HG02852 (cell line): ENCODE results near the gene PIGT.
A peak's percentile ranks its signal among the peaks of the same experiment; 100 is the strongest.

Source experiments
- ATAC-seq: cut with Tn5 transposase; IDR thresholded peaks from one replicate; pipeline ENCODE4 v1.9.1; 2021; ENCODE audit warnings: mild to moderate bottlenecking, moderate library complexity; ENCODE audit not compliant: unreplicated experiment

The PIGT gene

DNA sequence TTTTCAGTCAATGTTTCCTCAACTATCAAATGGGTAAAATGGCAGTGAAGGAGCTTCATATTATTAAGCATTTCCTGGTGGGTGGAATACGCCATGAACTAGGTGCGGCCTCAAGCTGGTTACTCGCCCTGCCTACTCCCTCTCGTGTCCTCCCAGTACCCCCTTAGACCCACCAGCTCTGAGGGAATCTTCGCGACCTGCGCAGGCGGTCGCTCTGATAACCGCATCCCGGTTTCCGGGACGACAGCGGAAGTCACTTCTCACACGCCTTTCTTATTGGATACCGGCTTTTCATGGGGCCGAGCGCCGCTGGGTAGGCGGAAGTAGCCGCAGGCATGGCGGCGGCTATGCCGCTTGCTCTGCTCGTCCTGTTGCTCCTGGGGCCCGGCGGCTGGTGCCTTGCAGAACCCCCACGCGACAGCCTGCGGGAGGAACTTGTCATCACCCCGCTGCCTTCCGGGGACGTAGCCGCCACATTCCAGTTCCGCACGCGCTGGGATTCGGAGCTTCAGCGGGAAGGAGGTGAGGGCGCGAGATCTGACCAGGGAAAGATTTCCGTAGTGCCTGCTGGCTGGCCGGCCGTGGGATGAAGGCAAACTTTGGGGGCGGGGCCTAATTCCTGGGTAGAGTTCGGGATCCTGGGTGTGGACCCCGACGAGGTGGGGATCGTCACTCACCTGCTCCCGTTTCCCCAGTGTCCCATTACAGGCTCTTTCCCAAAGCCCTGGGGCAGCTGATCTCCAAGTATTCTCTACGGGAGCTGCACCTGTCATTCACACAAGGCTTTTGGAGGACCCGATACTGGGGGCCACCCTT, at the start of gene PIGT:
TSS of gene PIGT (plus strand) at position 320 of the 816 bp plus-strand sequence. CDS start at position 336, 16 bp downstream.
- peak; percentile 85 for ATAC-seq

- no peak for ATAC-seq
Observed at GRCh38 chr20:45366192-45366591, 49.7 kb upstream of the PIGT start.

- no peak for ATAC-seq
Observed at GRCh38 chr20:45366631-45367030, 49.3 kb upstream of the PIGT start.

DNA sequence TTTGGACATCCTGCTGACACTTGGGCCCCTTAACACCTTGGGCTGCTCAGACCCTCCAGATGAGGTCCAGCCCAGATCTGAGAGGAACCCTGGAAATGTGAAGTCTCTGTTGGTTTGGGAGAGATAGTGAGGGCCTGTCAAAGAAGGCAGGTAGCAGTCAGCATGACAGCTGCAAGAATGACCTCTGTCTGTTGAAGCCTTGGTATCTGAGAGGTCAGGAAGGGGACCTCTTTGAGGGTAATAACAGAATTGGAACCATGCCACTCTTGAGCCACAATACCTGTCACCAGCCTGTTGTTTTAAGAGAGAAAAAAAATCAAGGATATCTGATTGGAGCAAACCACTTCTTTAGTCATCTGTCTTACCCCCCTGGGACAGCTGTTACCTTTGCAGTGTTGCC, 48.8 kb upstream of the PIGT start:
- ATAC-seq, result no peak

DNA sequence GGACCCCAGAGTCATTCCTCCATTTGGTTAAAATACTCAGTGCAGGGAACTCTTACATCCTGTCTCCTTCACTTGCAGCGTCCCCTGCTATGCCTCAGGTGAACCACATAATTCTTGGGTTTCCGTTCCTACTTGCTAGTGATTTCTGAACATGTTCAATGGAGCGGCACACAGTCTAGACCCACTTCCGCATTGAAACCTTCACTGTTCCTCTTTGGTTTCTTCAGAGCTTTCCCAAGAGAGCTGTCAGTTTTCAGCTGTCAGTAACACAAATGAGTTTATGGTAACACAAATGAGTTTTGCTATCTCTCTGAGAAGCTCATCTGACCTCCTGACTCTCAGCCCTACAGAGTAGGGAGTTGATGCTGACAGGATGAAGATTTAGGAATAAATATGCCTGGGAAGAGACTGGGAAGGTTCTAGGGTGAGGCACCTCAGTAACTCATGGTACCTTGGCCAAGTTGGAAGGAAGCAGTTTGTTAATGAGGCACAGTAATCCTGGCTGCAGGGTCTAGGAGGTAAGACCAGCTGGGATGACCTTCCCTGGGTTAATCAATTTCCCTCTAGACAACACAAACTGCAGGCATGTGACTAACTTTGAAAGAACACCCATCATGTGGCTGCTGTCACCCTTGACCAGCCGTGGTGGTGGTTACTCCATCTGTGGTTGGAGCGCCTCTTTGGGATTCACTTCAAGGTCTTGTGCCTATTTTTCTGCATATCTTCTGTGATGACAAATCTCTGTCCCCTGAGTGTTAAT, 47.5 kb upstream of the PIGT start:
- peak; percentile 85 for ATAC-seq

DNA sequence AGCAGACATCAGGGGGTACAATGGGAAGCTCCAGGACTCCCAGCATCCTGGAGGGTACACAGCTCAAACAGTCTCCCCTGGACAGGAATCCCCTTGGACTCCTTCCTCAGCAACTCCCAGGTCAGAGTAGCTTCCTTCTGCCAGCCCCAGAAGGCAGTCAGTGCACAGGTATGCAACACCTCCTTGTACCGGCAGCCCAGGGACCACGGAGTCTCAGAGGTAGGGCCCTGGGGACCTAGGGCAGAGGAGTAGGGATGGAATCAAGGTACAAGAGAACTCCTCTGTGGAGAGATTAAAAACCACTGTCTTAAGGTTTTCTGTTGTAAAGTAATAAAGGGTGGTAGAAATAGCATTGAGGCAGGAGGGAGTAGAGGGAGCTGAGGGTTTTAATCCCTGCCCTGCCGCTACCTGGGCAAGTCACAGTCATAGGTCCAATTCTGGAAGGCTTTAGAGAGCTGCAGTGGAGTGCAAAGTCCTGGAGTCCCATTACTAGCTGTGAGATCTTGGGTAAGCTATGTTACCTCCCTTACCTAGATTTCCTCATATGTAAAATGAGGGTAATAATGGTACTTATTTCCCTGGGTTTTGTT, 45.3 kb upstream of the PIGT start:
- ATAC-seq, result no peak

DNA sequence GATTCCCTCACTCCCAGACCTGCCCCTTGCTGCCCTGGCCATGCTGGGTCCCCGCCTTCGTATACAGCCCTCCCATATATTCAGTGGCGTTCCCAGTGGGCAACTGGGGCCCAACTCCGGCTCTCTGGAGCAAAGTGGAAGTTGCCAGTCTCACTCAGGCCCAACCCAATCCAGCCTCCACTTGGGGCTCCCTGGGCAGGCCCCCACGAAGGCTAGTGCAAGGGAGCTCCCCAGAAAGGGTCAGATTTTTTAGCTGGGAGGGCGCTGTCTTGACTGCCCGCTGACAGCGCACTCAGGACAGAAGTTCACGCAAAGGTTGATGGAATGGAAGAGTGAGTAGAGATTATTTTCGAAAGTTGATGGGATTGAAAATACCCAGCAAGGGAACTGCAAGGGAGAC, 43.7 kb upstream of the PIGT start:
- ATAC-seq, result no peak

DNA sequence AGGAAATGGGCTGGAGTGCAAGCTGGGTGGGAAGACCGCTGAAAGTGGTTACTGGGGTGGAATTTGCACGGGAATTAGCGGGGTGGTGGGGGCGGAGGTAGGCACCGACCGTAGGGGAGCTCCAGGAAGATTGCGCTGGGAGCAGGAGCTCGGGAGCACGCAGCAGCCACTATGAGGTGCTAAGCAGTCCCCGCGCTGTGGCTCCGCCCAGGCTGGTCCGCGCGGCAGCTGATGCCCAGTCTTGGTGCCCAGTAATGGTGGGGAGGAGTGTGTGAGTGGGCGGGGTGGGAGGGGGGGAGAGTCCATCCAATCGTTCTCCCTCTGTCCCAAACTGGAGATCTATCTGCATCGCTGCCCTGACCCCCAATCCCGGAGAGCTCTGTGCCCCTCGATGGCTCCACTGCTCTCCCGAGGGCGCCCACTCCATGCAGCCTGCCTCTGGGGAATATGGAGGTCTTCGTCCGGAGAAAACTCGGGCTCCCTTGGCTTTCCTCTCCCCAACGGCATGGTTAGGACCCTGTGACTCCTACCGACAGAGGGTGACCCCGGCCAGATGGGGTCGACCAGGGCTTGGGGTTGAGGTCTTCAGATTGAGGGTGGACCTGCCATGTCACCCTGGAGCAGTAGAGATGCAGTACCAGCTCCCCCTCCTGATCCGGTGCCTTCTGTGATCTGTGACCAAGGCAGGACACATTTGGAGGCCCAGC, 43.1 kb upstream of the PIGT start:
- ATAC-seq, result no peak

GRCh38 chr20:45373353-45374100, 42.4 kb upstream of the PIGT start:
- no peak for ATAC-seq

GRCh38 chr20:45374101-45374467, 41.9 kb upstream of the PIGT start:
- no peak for ATAC-seq

GRCh38 chr20:45374966-45375365, 41.0 kb upstream of the PIGT start:
- no peak for ATAC-seq

- no peak for ATAC-seq
Observed at GRCh38 chr20:45377269-45377668, 38.7 kb upstream of the PIGT start.

DNA sequence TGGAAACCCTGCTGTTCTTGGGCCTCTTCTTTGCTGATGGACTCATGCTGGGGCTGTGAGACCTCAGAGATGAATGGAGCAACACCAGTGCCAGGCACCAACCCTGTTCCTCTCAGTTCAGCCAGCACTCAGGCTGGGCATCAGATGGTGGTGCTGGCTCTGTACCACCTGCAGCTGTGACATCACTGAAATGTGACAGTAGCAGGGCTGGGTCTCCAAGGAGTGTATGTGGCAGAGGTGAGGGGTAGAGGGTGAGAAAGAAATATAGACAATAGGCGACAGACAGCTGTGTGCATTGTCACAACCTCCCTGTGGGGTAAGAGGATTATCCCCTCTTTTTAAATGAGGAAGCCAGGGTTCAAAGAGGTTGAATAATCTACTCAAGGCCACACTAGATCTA, 37.8 kb upstream of the PIGT start, which contains the start of gene TP53TG5:
TSS of gene TP53TG5 (minus strand) at position 135 of the 400 bp plus-strand sequence. CDS start at position 46, 89 bp downstream.
- ATAC-seq, result no peak

DNA sequence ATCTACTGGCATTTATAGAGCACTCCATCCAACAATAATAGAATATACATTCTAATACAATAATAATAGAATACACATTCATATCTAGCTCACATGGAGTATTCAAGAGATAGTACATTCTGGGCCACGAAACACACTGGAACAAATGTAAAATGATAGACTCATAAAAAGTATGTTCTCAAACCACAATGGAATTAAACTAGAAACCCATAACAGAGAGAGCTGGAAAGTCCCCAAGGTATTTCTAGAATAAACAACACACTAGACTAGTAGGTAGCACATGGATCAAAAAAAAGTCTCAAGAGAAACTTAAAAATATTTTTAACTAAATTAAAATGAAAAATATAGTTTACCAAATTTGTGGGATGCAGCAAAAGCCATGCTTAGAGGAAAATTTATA, 28.7 kb upstream of the PIGT start:
- ATAC-seq, result no peak

DNA sequence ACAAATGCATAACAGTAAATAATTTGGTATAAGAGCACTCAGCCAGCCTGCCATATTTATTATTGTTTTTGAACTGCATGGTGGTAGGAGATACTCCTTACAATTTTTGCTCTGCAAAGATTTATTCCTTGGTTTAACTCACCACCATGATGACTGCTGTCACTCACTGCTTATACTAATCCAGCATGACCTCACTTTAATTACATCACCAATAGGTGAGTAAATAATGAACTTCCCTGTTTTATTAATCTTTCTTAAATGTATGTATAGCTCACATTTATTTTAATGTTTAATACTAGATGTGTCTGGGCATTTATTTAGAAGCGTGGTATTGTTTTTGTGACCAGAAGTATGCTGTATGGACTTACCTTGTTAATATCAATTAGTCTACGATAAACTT, 25.0 kb upstream of the PIGT start:
- ATAC-seq, result no peak

GRCh38 chr20:45391559-45391958, 24.4 kb upstream of the PIGT start:
- ATAC-seq, result no peak

GRCh38 chr20:45392733-45393132, 23.2 kb upstream of the PIGT start:
- no peak for ATAC-seq

- ATAC-seq, result no peak
Observed at GRCh38 chr20:45394221-45395113, 21.5 kb upstream of the PIGT start.

- ATAC-seq, result no peak
Observed at GRCh38 chr20:45395114-45395415, 20.9 kb upstream of the PIGT start.

GRCh38 chr20:45399018-45399417, 16.9 kb upstream of the PIGT start:
- no peak for ATAC-seq
